HL-60 (cell line): ENCODE measurements around the gene RSPH1.

Source experiments
- CTCF ChIP-seq: IDR thresholded peaks from one replicate; pipeline ENCODE4 v1.5.1; 2011; ENCODE audit warnings: low read length, control low read depth, inconsistent platforms; ENCODE audit not compliant: insufficient read depth
- GABPA ChIP-seq: IDR thresholded peaks from 2 replicates; pipeline ENCODE4 v1.6.1; 2012; ENCODE audit warnings: low read depth
- POLR2AphosphoS5 ChIP-seq: IDR thresholded peaks from 2 replicates; pipeline ENCODE4 v1.6.1; 2012; ENCODE audit warnings: low read depth
- REST ChIP-seq: IDR thresholded peaks from 2 replicates; pipeline ENCODE4 v1.6.1; 2012; ENCODE audit warnings: low read depth; ENCODE audit not compliant: insufficient replicate concordance
- SPI1 ChIP-seq: IDR thresholded peaks from 2 replicates; pipeline ENCODE4 v1.6.1; 2012; ENCODE audit warnings: low read depth, mild to moderate bottlenecking, borderline replicate concordance

- TF ChIP-seq CTCF, result no peak
- no peak for TF ChIP-seq POLR2AphosphoS5
- TF ChIP-seq GABPA, result no peak
- TF ChIP-seq REST, result no peak
- no peak for TF ChIP-seq SPI1
These were observed 3.6 kb upstream of the RSPH1 start for GRCh38 chr21:42499444-42500112.
